Prostate gland (tissue), 2 donors: Measurements from ENCODE around the gene CEP295NL. TPM values are rescaled to one million over a fixed set of nuclear protein-coding genes. Genes with fewer than 3 reads are reported as not detected.

Experiments used
- DNase-seq: peaks from one replicate; pipeline ENCODE4 v3.0.0-alpha.2; 2019; ENCODE audit warnings: low spot score
- H3K27ac ChIP-seq, 2 donors: fragments of 200-600 bp; sonication (generic); 2 replicates each; pipeline ENCODE4 v1.5.1; 2017 to 2019
- H3K27me3 ChIP-seq: fragments of 200-600 bp; sonication (generic); replicated peaks from 2 replicates; pipeline ENCODE4 v1.5.1; 2019; ENCODE audit not compliant: insufficient read depth
- H3K36me3 ChIP-seq, 2 donors: fragments of 200-600 bp; sonication (generic); 1 replicate in 1 of 2; 2 replicates in 1 of 2; pipeline versions ENCODE4 v1.5.1 to v1.8.1; 2017 to 2019
- H3K4me1 ChIP-seq: fragments of 200-600 bp; sonication (generic); replicated peaks from 2 replicates; pipeline ENCODE4 v1.5.1; 2019
- H3K4me3 ChIP-seq, 2 donors: fragments of 200-600 bp; sonication (generic); 2 replicates each; pipeline ENCODE4 v1.5.1; 2017 to 2019
- H3K9me3 ChIP-seq: fragments of 200-600 bp; sonication (generic); 2 replicates; pipeline ENCODE4 v1.5.1; 2017
- POLR2A ChIP-seq: fragments of 450-650 bp; IDR thresholded peaks from one replicate; pipeline ENCODE4 v1.6.1; 2016; ENCODE audit warnings: antibody characterized with exemption, mild to moderate bottlenecking
- POLR2AphosphoS5 ChIP-seq: sonication (generic); formaldehyde crosslinking; IDR thresholded peaks from one replicate; pipeline ENCODE4 v1.6.1; 2017; ENCODE audit warnings: antibody characterized with exemption
- WGBS: methylation state at CpG from one replicate; pipeline ENCODE4 v1.1.5; 2018; 5-methylcytosine and 5-hydroxymethylcytosine counted together
- intact Hi-C: fragments of 100-400 bp; cut with DNase I; formaldehyde crosslinking; loops from one replicate; pipeline ENCODE4 v1.14.2; 2022
- total RNA-seq, 2 donors: library from RNA; depleted of rRNA; stranded (reverse); fragments of >200 nt; gene quantifications; one replicate each; pipeline ENCODE4 v1.1.0, GENCODE V29; 2016
- TF ChIP-seq, protein P1 (sequence below), 4 experiments: fragments of 200-600 bp in 2 of 4; fragments of 450-650 bp in 2 of 4; sonication (generic) in 2 of 4; IDR thresholded peaks; 1 replicate in 3 of 4; 2 replicates in 1 of 4; pipeline ENCODE4 v1.5.1; 2016 to 2019; ENCODE audit warnings: antibody characterized with exemption in 4 of 4, mild to moderate bottlenecking in 2 of 4, moderate library complexity in 2 of 4

CEP295NL gene
- total RNA-seq, 2 donors from 2014 or later: 2.2 to 8.2 TPM

DNA sequence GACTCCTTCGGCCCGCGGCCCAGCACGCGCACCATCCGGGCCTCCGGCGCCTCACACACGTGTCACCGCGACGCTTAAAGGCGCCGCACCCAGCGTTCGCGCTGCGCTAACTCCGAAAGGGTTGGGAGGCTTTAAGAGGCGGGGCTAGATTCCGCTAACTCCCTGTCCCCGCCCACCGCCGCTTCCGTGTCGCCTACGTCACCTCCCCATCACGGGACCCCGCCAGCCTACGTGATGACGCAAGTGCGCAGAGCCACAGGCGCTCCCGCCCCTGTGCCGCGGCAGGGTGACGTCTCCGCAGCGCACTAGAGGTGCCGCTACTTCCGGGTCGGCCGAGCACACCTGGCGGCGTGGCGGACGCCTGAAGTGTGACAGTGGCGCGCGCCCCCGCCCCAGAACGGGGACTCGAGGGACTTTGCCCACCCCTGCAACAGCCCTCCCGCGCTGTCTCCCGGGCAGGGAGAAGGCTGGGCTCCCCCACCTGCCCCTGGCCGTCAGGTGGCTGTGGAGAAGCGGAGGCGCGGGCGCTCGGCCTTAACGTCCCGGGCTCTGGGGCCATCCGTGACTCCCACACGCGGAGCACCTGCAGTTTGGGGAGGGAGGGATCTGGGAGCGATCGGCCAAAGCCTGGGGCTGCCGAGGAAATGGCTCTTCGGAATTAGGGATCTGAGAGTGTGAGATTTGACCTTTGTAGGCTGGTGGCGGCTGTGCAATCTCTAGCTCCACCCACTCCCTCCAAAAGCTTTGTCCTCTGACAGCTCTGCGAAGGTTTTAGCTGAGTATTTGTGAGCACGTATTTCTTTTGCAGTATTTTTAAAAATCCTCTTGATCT, 62.0 kb downstream of the CEP295NL start, which contains the start of gene USP36:
Gene USP36 (minus strand): TSS at position 35 of the 832 bp plus-strand sequence. CDS start 4,451 bp downstream, outside the sequence.
- TF ChIP-seq, protein P1, sequence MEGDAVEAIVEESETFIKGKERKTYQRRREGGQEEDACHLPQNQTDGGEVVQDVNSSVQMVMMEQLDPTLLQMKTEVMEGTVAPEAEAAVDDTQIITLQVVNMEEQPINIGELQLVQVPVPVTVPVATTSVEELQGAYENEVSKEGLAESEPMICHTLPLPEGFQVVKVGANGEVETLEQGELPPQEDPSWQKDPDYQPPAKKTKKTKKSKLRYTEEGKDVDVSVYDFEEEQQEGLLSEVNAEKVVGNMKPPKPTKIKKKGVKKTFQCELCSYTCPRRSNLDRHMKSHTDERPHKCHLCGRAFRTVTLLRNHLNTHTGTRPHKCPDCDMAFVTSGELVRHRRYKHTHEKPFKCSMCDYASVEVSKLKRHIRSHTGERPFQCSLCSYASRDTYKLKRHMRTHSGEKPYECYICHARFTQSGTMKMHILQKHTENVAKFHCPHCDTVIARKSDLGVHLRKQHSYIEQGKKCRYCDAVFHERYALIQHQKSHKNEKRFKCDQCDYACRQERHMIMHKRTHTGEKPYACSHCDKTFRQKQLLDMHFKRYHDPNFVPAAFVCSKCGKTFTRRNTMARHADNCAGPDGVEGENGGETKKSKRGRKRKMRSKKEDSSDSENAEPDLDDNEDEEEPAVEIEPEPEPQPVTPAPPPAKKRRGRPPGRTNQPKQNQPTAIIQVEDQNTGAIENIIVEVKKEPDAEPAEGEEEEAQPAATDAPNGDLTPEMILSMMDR (IDR thresholded peaks at IDR 0.05): peak in 3 of 4 experiments; percentile 11 to 53 (median 52)
- peak; percentile 100 for TF ChIP-seq POLR2AphosphoS5
- TF ChIP-seq POLR2A: peak; percentile 84
- intact Hi-C loops: no loop called here
- under 1% methylated on average over 74 of the region's 74 CpGs for WGBS

More for the DNA sequence above, 62.0 kb downstream of the CEP295NL start, which contains the start of gene USP36:
- Histone ChIP-seq H3K4me1 (peaks cover 9% of the 10 kb centered on the region), H3K36me3 (peaks cover under 1 to 3% of the 10 kb centered on the region in 2 donors), H3K9me3 (no peaks in the 10 kb centered on the region), H3K27ac (peak within 1 kb of the TSS; percentile 97), H3K4me3 (peak within 1 kb of the TSS; percentile 84 to 87), H3K27me3 (no peaks in the 10 kb centered on the region)
- peak; percentile 99 for DNase-seq

Other genes with a start within 250 kb of the CEP295NL start
- gene CYTH1, start 120.9 kb downstream of the CEP295NL start, total RNA-seq: 10 to 100 TPM; 65.2 to 73.9 TPM
- 10 to 100 TPM; 31.2 to 66.6 TPM for gene USP36, start 62.4 kb downstream of the CEP295NL start, total RNA-seq
- 100 to 1,000 TPM in 1 of 2 donors, 10 to 100 TPM in 1; 54.5 to 500 TPM for gene TIMP2, start 22.2 kb upstream of the CEP295NL start, total RNA-seq
- gene LGALS3BP, start 76.7 kb upstream of the CEP295NL start, total RNA-seq: 100 to 1,000 TPM; 570 to 890 TPM
- 100 to 1,000 TPM in 1 of 2 donors, 10 to 100 TPM in 1; 89.7 to 201 TPM for gene CANT1, start 106.6 kb upstream of the CEP295NL start, total RNA-seq
- gene C1QTNF1, start 121.0 kb upstream of the CEP295NL start, total RNA-seq: 10 to 100 TPM; 16.3 to 57.9 TPM
- gene ENGASE, start 171.6 kb upstream of the CEP295NL start, total RNA-seq: 10 to 100 TPM; 19.4 to 45.7 TPM